ENCODE data around the gene PRPF6. TPM values are rescaled to one million over a fixed set of nuclear protein-coding genes. Genes with fewer than 3 reads are reported as not detected.

PRPF6 gene
- total RNA-seq, 2 experiments from 2014 or later = 62.3 to 63.1 TPM

GRCh38 chr20:63940472-63941266, 40.3 kb upstream of the PRPF6 start:
- Mint-ChIP-seq H3K27me3 (no peaks in the 10 kb centered on the region), H3K4me3 (no peak overlapping the region), H3K36me3 (peaks cover 11% of the 10 kb centered on the region), H3K27ac (no peak overlapping the region), H3K4me1 (ENCODE audit: low read depth) (peaks cover 5% of the 10 kb centered on the region), H3K9me3 (no peaks in the 10 kb centered on the region)
- intact Hi-C loops (cut with micrococcal nuclease) = no loop called here
- CTCF ChIA-PET = interaction anchor here (0.9 kb wide), 1 partner anchor 33 kb away, joined by 4 read pairs; no protein-coding TSS in a partner anchor
- DNase-seq = no peak
- POLR2A ChIA-PET = no interaction called here

DNA sequence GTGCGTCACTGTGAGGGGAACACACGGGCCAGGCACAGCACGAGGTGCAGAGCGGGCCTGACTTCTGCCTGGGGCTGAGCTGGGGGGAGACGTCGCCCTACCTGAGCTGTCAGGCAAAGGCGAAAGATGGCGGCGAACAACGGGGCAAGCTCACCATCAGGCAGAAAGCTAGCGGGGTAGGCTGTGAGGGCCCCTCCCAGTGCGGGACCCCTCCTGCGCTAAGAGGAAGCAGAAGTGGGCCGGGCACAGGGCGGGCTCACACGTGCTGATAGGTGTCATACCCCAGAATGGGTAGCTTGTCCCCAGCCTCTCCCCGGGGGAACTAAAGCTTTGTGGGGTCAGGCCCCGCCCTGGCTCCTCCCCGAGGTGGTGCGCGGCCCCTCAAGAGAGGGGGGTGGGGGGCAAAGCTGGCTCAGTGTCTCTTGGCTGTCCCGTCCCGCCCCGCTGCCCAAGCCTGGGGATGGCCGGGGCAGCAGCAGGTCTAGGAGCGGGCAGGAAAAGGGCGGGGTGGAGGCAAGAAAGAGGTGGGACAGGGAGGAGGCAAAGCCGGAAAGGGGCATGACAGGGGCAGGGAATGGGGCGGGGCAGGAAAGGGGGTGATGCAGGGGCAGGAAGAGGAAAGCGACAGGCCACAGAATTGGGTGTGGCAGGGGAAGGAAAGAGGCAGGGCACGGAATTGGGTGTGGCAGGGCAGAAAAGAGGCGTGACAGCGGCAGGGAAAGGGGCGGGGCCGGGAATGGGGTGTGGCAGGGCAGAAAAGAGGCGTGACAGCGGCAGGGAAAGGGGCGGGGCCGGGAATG, 39.5 kb upstream of the PRPF6 start:
- H3K4me1 Mint-ChIP-seq (ENCODE audit: low read depth) = peaks cover 5% of the 10 kb centered on the region
- H3K27me3 Mint-ChIP-seq = no peaks in the 10 kb centered on the region
- ChIA-PET CTCF (interaction anchor here (0.9 kb wide), 1 partner anchor 33 kb away, joined by 4 read pairs; no protein-coding TSS in a partner anchor), POLR2A (no interaction called here)
- intact Hi-C loops (cut with micrococcal nuclease) = no loop called here
- no peaks in the 10 kb centered on the region for H3K9me3 Mint-ChIP-seq
- peak overlapping the region; percentile 49 for H3K27ac Mint-ChIP-seq
- no peak overlapping the region for H3K4me3 Mint-ChIP-seq
- peak; percentile 85 for DNase-seq
- H3K36me3 Mint-ChIP-seq = peaks cover 11% of the 10 kb centered on the region

DNA sequence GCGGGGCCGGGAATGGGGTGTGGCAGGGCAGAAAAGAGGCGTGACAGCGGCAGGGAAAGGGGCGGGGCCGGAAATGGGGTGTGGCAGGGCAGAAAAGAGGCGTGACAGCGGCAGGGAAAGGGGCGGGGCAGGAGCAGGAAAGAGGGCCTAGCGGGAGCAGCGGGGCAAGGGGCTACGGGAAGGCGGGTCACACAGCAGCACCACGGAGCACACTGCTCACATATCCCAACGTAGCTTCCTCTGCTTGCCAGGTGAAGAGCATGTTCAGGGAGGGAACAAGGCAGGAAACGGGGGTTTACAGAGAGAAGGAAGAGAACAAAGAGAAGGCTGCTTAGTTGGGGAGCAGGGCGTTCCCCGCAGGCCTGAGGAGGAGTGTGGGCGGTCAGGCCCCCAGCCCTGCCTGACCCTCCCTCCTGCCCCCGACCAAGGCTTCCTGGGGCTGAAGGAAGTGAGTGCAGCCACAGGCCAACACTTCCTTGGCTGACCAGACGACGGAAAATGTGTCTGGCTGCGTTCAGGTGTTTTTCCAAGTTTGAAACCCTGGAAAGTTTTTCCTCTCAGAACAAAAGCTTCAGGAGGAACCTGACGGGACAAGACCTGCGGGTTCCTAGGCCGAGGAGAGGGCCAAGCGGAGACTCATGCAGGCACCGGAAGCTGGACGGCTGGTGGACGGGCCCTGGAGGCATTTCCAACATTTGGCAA, 38.5 kb upstream of the PRPF6 start:
- ChIA-PET CTCF (no interaction called here), POLR2A (interaction anchor here (1.3 kb wide), 1 partner anchor 10 kb away, joined by 4 read pairs; no protein-coding TSS in a partner anchor)
- Mint-ChIP-seq H3K36me3 (peaks cover 11% of the 10 kb centered on the region), H3K27ac (peak overlapping the region; percentile 77), H3K27me3 (no peaks in the 10 kb centered on the region), H3K4me3 (no peak overlapping the region), H3K4me1 (ENCODE audit: low read depth) (peaks cover 12% of the 10 kb centered on the region), H3K9me3 (no peaks in the 10 kb centered on the region)
- intact Hi-C loops (cut with micrococcal nuclease) = no loop called here
- peak; percentile 63 for DNase-seq

- ChIA-PET POLR2A (interaction anchor here (1.3 kb wide), 1 partner anchor 9 kb away, joined by 4 read pairs; no protein-coding TSS in a partner anchor), CTCF (no interaction called here)
- Mint-ChIP-seq H3K27ac (no peak overlapping the region), H3K9me3 (no peaks in the 10 kb centered on the region), H3K4me3 (no peak overlapping the region), H3K4me1 (ENCODE audit: low read depth) (peaks cover 20% of the 10 kb centered on the region), H3K27me3 (no peaks in the 10 kb centered on the region), H3K36me3 (peaks cover 11% of the 10 kb centered on the region)
- intact Hi-C loops (cut with micrococcal nuclease) = no loop called here
- no peak for DNase-seq
These were observed 37.7 kb upstream of the PRPF6 start for GRCh38 chr20:63942969-63943807.

DNA sequence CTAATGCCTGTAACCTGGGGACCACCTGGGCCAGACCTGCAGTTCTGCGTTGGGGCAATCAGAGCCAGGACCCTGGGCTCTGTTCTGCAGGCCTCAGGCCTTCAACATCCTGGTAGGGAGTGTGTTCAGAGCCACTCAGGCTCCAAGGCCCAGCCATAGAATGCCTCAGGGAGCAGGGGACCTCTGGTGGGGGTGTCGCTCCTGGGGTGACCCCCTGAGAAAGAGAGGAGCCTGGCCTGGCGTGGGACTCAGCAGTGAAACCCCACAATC, 37.2 kb upstream of the PRPF6 start:
- no peak for DNase-seq
- ChIA-PET POLR2A (interaction anchor here (1.3 kb wide), 1 partner anchor 8 kb away, joined by 4 read pairs; no protein-coding TSS in a partner anchor), CTCF (no interaction called here)
- peaks cover 24% of the 10 kb centered on the region for H3K4me1 Mint-ChIP-seq (ENCODE audit: low read depth)
- peaks cover 11% of the 10 kb centered on the region for H3K36me3 Mint-ChIP-seq
- H3K4me3 Mint-ChIP-seq = no peak overlapping the region
- no peaks in the 10 kb centered on the region for H3K9me3 Mint-ChIP-seq
- intact Hi-C loops (cut with micrococcal nuclease) = no loop called here
- no peak overlapping the region for H3K27ac Mint-ChIP-seq
- H3K27me3 Mint-ChIP-seq = no peaks in the 10 kb centered on the region

DNA sequence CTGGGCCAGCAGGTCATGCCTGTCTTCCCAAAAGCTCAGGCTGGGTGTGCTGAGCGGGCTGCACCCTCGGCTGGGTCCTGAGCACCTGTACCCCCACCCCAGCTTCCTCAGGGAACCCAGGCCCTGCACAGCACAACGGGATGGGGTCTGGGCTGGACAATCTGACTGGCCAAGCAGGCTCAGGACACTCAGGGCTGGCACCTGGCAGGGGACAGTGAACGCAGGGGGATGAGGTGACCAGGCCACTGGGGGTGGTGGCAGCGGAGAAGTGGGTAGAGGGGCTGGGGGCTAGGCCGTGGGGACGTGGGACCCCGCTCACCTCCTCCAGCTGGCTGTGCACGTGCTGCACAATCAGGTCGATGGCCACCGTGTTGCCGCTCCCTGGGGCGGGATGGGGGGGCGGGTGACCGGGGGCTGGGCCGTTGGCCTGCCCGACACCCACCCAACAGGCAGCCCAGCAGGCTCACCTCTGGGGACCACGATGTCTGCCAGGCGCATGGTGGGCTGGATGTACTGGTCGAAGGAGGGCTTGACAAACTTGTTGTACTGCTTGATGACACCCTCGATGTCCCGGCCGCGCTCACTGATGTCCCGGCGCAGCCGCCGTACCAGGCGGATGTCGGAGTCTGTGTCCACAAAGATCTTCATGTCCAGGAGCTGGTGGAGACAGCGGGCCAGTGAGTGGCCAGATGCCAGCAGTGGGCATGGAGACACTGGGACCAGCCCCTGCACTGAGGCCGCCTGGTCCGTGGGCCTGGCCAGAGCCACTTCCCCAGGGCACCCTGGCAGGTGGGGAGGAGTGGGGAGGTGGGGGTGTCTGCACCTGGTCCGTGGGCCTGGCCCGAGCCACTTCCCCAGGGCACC, 36.6 kb upstream of the PRPF6 start:
- Mint-ChIP-seq H3K27me3 (no peaks in the 10 kb centered on the region), H3K27ac (no peak overlapping the region), H3K9me3 (no peaks in the 10 kb centered on the region), H3K36me3 (peaks cover 11% of the 10 kb centered on the region), H3K4me3 (no peak overlapping the region), H3K4me1 (ENCODE audit: low read depth) (peaks cover 30% of the 10 kb centered on the region)
- DNase-seq = no peak
- intact Hi-C loops (cut with micrococcal nuclease) = no loop called here
- CTCF ChIA-PET = no interaction called here
- POLR2A ChIA-PET = interaction anchor here (1.3 kb wide), 1 partner anchor 8 kb away, joined by 4 read pairs; no protein-coding TSS in a partner anchor

DNA sequence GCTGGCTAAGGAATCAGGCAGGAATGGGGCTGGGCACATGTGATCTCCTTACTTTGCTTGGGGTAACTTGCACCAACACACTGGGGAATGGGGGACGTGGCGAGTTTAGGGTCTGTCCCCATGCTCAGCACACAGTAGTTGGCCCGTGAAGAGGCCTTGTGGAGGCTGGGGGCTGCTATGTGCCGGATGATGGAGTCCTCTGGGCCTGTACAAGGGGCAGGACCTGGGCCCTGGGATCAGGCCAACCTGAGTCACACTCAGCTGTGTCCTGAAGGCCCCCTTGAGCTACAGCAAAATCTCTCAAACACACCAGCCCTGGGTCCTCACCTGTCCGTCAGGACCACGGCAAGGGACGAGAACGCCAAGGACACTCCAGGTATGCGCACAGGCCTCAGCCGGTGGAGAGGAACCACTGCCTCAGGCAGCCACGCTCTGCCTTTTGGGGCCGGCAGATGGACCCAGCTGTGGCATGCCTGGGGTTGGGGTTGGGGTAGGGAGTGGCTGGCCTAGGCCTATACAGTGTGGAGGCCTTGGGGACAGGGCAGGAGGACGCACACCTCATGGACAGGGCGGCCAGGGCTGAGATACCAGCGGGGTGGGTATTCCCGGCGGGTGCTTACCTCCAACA, 35.8 kb upstream of the PRPF6 start:
- POLR2A ChIA-PET = no interaction called here
- Mint-ChIP-seq H3K4me3 (no peak overlapping the region), H3K27me3 (no peaks in the 10 kb centered on the region), H3K9me3 (no peaks in the 10 kb centered on the region), H3K27ac (no peak overlapping the region), H3K36me3 (peaks cover 9% of the 10 kb centered on the region), H3K4me1 (ENCODE audit: low read depth) (peaks cover 37% of the 10 kb centered on the region)
- intact Hi-C loops (cut with micrococcal nuclease) = no loop called here
- DNase-seq = no peak
- CTCF ChIA-PET = no interaction called here

DNA sequence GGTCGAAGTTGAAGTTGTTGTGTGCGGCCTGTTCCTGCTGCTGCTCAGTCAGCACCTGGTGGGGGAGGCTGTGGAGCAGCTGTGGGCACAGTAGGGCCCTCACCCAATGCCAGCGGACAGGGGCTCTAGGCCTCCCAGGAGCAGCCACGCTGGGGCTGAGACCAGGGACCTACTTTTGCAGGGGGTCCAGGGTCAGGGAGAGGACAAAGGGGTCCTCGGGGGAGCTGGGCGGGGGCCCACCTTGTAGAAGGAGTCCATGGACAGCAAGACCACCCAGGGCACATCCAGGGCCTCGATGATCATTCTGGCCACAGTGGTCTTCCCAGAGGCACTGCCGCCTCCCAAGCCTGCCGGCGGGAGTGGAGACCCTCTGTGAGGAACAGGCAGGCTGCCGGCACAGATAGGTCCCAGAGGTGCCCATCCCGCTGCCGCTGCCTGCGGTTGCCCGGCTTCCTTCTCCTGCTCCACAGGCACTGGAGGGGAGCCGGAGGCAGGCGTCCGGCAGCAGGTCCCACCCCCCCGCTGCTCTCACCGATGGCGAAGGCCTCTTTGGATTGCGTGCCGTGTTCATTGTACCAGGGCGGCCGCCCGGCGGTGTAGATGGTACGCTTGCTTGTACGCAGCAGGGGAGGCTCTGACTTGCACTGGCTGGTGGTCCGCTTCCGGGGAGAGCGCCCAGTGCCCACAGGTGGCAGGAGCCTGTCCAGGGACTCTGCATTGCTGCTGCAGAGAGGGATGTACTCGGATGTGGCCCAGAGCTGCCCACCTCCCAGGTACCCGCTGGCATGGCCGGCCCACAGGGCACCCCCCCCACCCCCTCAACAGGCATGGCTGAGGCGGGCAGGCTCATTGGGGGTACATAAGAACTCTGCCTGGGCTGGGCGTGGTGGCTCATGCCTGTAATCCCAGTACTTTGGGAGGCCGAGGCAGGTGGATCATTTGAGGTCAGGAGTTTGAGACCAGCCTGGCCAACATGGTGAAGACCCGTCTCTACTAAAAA, 34.7 kb upstream of the PRPF6 start:
- DNase-seq = no peak
- Mint-ChIP-seq H3K36me3 (peaks cover 4% of the 10 kb centered on the region), H3K4me1 (ENCODE audit: low read depth) (peaks cover 40% of the 10 kb centered on the region), H3K27me3 (no peaks in the 10 kb centered on the region), H3K27ac (no peak overlapping the region), H3K4me3 (no peak overlapping the region), H3K9me3 (no peaks in the 10 kb centered on the region)
- CTCF ChIA-PET = no interaction called here
- POLR2A ChIA-PET = no interaction called here
- intact Hi-C loops (cut with micrococcal nuclease) = no loop called here

- DNase-seq = no peak
- peaks cover 4% of the 10 kb centered on the region for H3K36me3 Mint-ChIP-seq
- ChIA-PET CTCF (no interaction called here), POLR2A (no interaction called here)
- no peak overlapping the region for H3K4me3 Mint-ChIP-seq
- no peaks in the 10 kb centered on the region for H3K9me3 Mint-ChIP-seq
- H3K27me3 Mint-ChIP-seq = no peaks in the 10 kb centered on the region
- H3K27ac Mint-ChIP-seq = no peak overlapping the region
- H3K4me1 Mint-ChIP-seq (ENCODE audit: low read depth) = peaks cover 40% of the 10 kb centered on the region
- intact Hi-C loops (cut with micrococcal nuclease) = no loop called here
These were observed 33.8 kb upstream of the PRPF6 start for GRCh38 chr20:63946986-63947637.
